HepG2 (cell line): ENCODE data around the gene GPR137. TPM values are rescaled to one million over a fixed set of nuclear protein-coding genes. Genes with fewer than 3 reads are reported as not detected.

ENCODE experiments used
- ATAC-seq: fragments of 200-7000 bp; cut with Tn5 transposase; 3 replicates; pipeline ENCODE4 v1.9.1; 2020; ENCODE audit warnings: mild to moderate bottlenecking, moderate library complexity
- BruUV-seq: library from RNA; stranded (reverse); fragments of 400-500 nt; replicated peaks from 2 replicates; lab custom pipeline; 2021; lab: Mats Ljungman, UMichigan
- CTCF ChIA-PET: fragments of 300-600 bp; formaldehyde crosslinking; extraction: SDS; loops from one replicate; lab custom pipeline; 2021; ENCODE audit warnings: low total read pairs, inconsistent platforms, low intra/inter-chr PET ratio; lab: Yijun Ruan, JAX
- POLR2A ChIA-PET: fragments of 350-600 bp; sonication (Branson Sonifier 250); formaldehyde crosslinking; loops from one replicate; lab custom pipeline; 2020; ENCODE audit warnings: antibody characterized with exemption, inconsistent platforms; lab: Yijun Ruan, JAX
- DNase-seq: peaks from one replicate; pipeline ENCODE4 v3.0.0-alpha.2; 2015; ENCODE audit warnings: low spot score
- FAIRE-seq: peaks from 3 replicates; lab custom pipeline; 2011; peaks lifted over from hg19 to GRCh38; lab: Jason Lieb, UNC
- H2AFZ ChIP-seq: one replicate; pipeline ENCODE4 v1.6.1; 2011; ENCODE audit warnings: low read length, inconsistent platforms
- H3K27ac ChIP-seq: fragments of 300-600 bp; 3 replicates; pipeline ENCODE4 v1.8.0; 2011; ENCODE audit warnings: mixed run types, mild to moderate bottlenecking, mixed read lengths, low read length, inconsistent platforms; ENCODE audit not compliant: insufficient read depth; ENCODE audit errors: extremely low read length
- H3K27me3 ChIP-seq, 2 experiments: fragments of 200-600 bp in 1 of 2; 2 replicates in 1 of 2; 3 replicates in 1 of 2; pipeline versions ENCODE4 v1.6.0 to v1.8.0; 2011; ENCODE audit warnings: low read length in 2 of 2, mild to moderate bottlenecking in 2 of 2, moderate library complexity in 2 of 2, inconsistent platforms in 1 of 2; ENCODE audit not compliant: insufficient read depth in 2 of 2, control insufficient read depth in 1 of 2
- H3K36me3 ChIP-seq, 2 experiments: fragments of 200-600 bp in 1 of 2; replicated peaks in 1 of 2; 2 replicates in 1 of 2; 3 replicates in 1 of 2; pipeline versions ENCODE4 v1.5.1 to v1.8.0; 2011; ENCODE audit warnings: low read length in 2 of 2, inconsistent platforms in 1 of 2; ENCODE audit not compliant: insufficient read depth in 2 of 2, control insufficient read depth in 1 of 2
- H3K4me1 ChIP-seq: 2 replicates; pipeline ENCODE4 v1.5.1; 2012; ENCODE audit warnings: low read length, inconsistent platforms; ENCODE audit not compliant: insufficient read depth
- H3K4me2 ChIP-seq: 2 replicates; pipeline ENCODE4 v1.6.0; 2011; ENCODE audit warnings: low read depth, low read length, inconsistent platforms
- H3K4me3 ChIP-seq, 3 experiments: fragments of 200-600 bp in 1 of 3; sonication (generic), shearing (Covaris generic) in 1 of 3; replicated peaks in 1 of 3; 2 replicates each; pipeline ENCODE4 v1.5.1; 2011 to 2016; ENCODE audit warnings: low read length in 3 of 3, inconsistent platforms in 2 of 3, low read depth in 2 of 3, mild to moderate bottlenecking in 2 of 3, control low read depth in 1 of 3, mixed read lengths in 1 of 3; ENCODE audit not compliant: insufficient read depth in 1 of 3
- H3K79me2 ChIP-seq: one replicate; pipeline ENCODE4 v1.6.1; 2011; ENCODE audit warnings: low read length, inconsistent platforms; ENCODE audit not compliant: insufficient read depth
- H3K9ac ChIP-seq: 2 replicates; pipeline ENCODE4 v1.6.0; 2011; ENCODE audit warnings: mild to moderate bottlenecking, low read depth, low read length, inconsistent platforms; ENCODE audit not compliant: insufficient read depth
- H3K9me3 ChIP-seq: 2 replicates; pipeline ENCODE4 v1.5.1; 2012; ENCODE audit warnings: mild to moderate bottlenecking, low read length
- H4K20me1 ChIP-seq: 2 replicates; pipeline ENCODE4 v1.6.0; 2011; ENCODE audit warnings: inconsistent platforms, mild to moderate bottlenecking, low read length, moderate library complexity; ENCODE audit not compliant: insufficient read depth
- CBX1 ChIP-seq: IDR thresholded peaks from one replicate; pipeline ENCODE4 v1.6.1; 2016; ENCODE audit warnings: antibody characterized with exemption, low read depth
- CEBPG ChIP-seq: IDR thresholded peaks from 2 replicates; pipeline ENCODE4 v1.6.1; 2016
- PHB2 ChIP-seq: fragments of 450-650 bp; IDR thresholded peaks from 2 replicates; pipeline ENCODE4 v1.6.1; 2018; ENCODE audit not compliant: partially characterized antibody
- PLRG1 ChIP-seq: fragments of 450-650 bp; conservative IDR thresholded peaks from 2 replicates; pipeline ENCODE4 v1.6.1; 2016
- PRDM4 ChIP-seq: sonication (generic); formaldehyde crosslinking; IDR thresholded peaks from 2 replicates; pipeline ENCODE4 v1.9.0; 2021; ENCODE audit warnings: missing genetic modification reagents, borderline replicate concordance
- SIN3A ChIP-seq: IDR thresholded peaks from 2 replicates; pipeline ENCODE4 v1.6.1; 2011; ENCODE audit warnings: low read depth, mild to moderate bottlenecking, control low read depth, low read length, borderline replicate concordance
- SIN3B ChIP-seq: fragments of 150-350 bp; IDR thresholded peaks from 2 replicates; pipeline ENCODE4 v1.6.1; 2014; ENCODE audit warnings: low read length
- TFDP2 ChIP-seq: sonication (generic); formaldehyde crosslinking; IDR thresholded peaks from 2 replicates; pipeline ENCODE4 v1.4.0; 2020; ENCODE audit warnings: missing genetic modification reagents
- ZFP36 ChIP-seq: fragments of 150-350 bp; IDR thresholded peaks from 2 replicates; pipeline ENCODE4 v1.6.1; 2018; ENCODE audit warnings: borderline replicate concordance, low read length, low read depth; ENCODE audit not compliant: partially characterized antibody
- WGBS: methylation state at CpG from one replicate; pipeline ENCODE4 v1.1.6; 2017; ENCODE audit warnings: low lambda C conversion rate; 5-methylcytosine and 5-hydroxymethylcytosine counted together
- in situ Hi-C: cut with HindIII; loops from 2 replicates; pipeline ENCODE4 v1.10.0; 2017; ENCODE audit warnings: low pct_unique_long_range_greater_than_20kb; ENCODE audit not compliant: extremely low pct_ligation_motif_present
- intact Hi-C: fragments of 100-400 bp; cut with micrococcal nuclease; formaldehyde crosslinking; loops from one replicate; pipeline ENCODE4 v1.10.0; 2022; ENCODE audit not compliant: unreplicated experiment
- polyA plus RNA-seq, 8 experiments: library from polyadenylated mRNA; depleted of rRNA in 3 of 8; stranded (reverse) in 7 of 8; unstranded in 1 of 8; fragments of >200 nt; fragmentation: Illumina TruSeq in 4 of 8; extraction: Trizol in 4 of 8; gene quantifications; 2 replicates each; pipeline versions ENCODE4 v1.2.1 to v1.2.3, GENCODE V29; 2011 to 2016; ENCODE audit warnings: low read depth in 4 of 8, missing spikeins in 1 of 8, mixed read lengths in 1 of 8; ENCODE audit not compliant: insufficient read depth in 1 of 8
- total RNA-seq, 5 experiments: library from RNA; depleted of rRNA; stranded (reverse); fragments of >200 nt; fragmentation: Illumina TruSeq; extraction: Trizol; gene quantifications; 2 replicates each; pipeline ENCODE4 v1.2.3, GENCODE V29; 2016; ENCODE audit warnings: low read depth in 1 of 5
- TF ChIP-seq, protein P1 (sequence below): sonication (generic); formaldehyde crosslinking; IDR thresholded peaks from 2 replicates; pipeline ENCODE4 v1.4.0; 2020; ENCODE audit warnings: missing genetic modification reagents, mild to moderate bottlenecking, borderline replicate concordance

Gene GPR137
- total and polyA plus RNA-seq, 2 of the 13 experiments (the other 11 are each of a cell fraction or from before 2014, with no cell fraction given), result 8.5 to 13.2 TPM

DNA sequence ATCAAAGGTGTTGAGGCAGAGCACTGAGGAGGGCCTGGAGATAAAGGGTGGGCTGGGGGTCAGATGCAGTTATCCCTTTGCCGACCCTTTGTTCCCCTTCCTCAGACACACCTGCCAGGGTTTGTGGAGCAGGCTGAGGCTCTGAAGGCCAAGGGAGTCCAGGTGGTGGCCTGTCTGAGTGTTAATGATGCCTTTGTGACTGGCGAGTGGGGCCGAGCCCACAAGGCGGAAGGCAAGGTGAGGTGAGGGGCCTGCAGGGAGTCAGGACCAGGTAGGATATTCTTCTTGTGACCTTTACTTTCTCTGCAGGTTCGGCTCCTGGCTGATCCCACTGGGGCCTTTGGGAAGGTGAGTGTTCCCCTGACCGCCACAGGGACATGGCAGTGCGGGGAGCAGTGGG lies 34.9 kb downstream of the GPR137 start:
- FAIRE-seq (no peak), DNase-seq (no peak), ATAC-seq (no peak)
- 100% methylated on average over 6 of the region's 7 CpGs for WGBS
- POLR2A ChIA-PET, result interaction anchor here (0.9 kb wide), 1 partner anchor 11 kb away, joined by 5 read pairs; no protein-coding TSS in a partner anchor
- Histone ChIP-seq H3K27ac (no peak overlapping the region), H3K79me2 (peaks cover 15% of the 10 kb centered on the region), H3K4me3 (no peak overlapping the region), H3K9ac (no peak overlapping the region), H2AFZ (no peak overlapping the region), H3K36me3 (peaks cover 1 to 20% of the 10 kb centered on the region in 2 experiments; a peak in 2 of 5 replicates), H3K9me3 (no peaks in the 10 kb centered on the region), H3K27me3 (no peaks in the 10 kb centered on the region; a peak in 1 of 5 replicates), H3K4me1 (peaks cover 22% of the 10 kb centered on the region), H4K20me1 (no peaks in the 10 kb centered on the region), H3K4me2 (no peak overlapping the region)
- CTCF ChIA-PET, result no interaction called here
- BruUV-seq, result no TSS peak
- in situ Hi-C loops (no loop called here), intact Hi-C loops (no loop called here)
- TF ChIP-seq PRDM4 (CRISPR knock-in tag), result no peak
- TF ChIP-seq CEBPG (CRISPR knock-in tag), result no peak
- TF ChIP-seq SIN3B, result no peak
- TF ChIP-seq TFDP2 (CRISPR knock-in tag), result no peak

- FAIRE-seq (no peak), DNase-seq (no peak), ATAC-seq (no peak)
- H3K36me3 ChIP-seq, result peaks cover 1 to 18% of the 10 kb centered on the region in 2 experiments; a peak in 2 of 5 replicates
- 94% methylated on average over 5 of the region's 5 CpGs for WGBS
- no peaks in the 10 kb centered on the region; a peak in 1 of 5 replicates for H3K27me3 ChIP-seq
- in situ Hi-C loops, result no loop called here
- no TSS peak for BruUV-seq
- peaks cover 15% of the 10 kb centered on the region for H3K79me2 ChIP-seq
- H4K20me1 ChIP-seq, result no peaks in the 10 kb centered on the region
- H3K4me3 ChIP-seq, result no peak overlapping the region
- peaks cover 19% of the 10 kb centered on the region for H3K4me1 ChIP-seq
- H3K4me2 ChIP-seq, result no peak overlapping the region
- CTCF ChIA-PET, result no interaction called here
- no peak overlapping the region for H2AFZ ChIP-seq
- no peaks in the 10 kb centered on the region for H3K9me3 ChIP-seq
- no peak overlapping the region for H3K27ac ChIP-seq
- POLR2A ChIA-PET, result no interaction called here
- intact Hi-C loops, result no loop called here
- no peak overlapping the region for H3K9ac ChIP-seq
- no peak for TF ChIP-seq PLRG1
- no peak for TF ChIP-seq PHB2
- TF ChIP-seq SIN3A, result no peak
- TF ChIP-seq ZFP36, result no peak
- no peak for TF ChIP-seq CBX1
- TF ChIP-seq, protein P1, sequence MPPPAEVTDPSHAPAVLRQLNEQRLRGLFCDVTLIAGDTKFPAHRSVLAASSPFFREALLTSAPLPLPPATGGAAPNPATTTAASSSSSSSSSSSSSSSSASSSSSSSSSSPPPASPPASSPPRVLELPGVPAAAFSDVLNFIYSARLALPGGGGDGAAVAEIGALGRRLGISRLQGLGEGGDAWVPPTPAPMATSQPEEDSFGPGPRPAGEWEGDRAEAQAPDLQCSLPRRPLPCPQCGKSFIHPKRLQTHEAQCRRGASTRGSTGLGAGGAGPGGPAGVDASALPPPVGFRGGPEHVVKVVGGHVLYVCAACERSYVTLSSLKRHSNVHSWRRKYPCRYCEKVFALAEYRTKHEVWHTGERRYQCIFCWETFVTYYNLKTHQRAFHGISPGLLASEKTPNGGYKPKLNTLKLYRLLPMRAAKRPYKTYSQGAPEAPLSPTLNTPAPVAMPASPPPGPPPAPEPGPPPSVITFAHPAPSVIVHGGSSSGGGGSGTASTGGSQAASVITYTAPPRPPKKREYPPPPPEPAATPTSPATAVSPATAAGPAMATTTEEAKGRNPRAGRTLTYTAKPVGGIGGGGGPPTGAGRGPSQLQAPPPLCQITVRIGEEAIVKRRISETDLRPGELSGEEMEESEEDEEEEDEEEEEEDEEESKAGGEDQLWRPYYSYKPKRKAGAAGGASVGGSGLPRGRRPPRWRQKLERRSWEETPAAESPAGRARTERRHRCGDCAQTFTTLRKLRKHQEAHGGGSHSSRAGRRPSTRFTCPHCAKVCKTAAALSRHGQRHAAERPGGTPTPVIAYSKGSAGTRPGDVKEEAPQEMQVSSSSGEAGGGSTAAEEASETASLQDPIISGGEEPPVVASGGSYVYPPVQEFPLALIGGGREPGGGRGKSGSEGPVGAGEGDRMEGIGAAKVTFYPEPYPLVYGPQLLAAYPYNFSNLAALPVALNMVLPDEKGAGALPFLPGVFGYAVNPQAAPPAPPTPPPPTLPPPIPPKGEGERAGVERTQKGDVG, result no peak
These were observed 35.4 kb downstream of the GPR137 start for GRCh38 chr11:64321026-64321425.
